GM19463 (cell line): ENCODE measurements around the gene SYT5.
A peak's percentile ranks its signal among the peaks of the same experiment; 100 is the strongest.
"Not testable (repeated sequence)": the region's sequence is repeated elsewhere in the genome, so short reads cannot be mapped to it uniquely, and the experiment has no call there.

Source experiments
- ATAC-seq: cut with Tn5 transposase; IDR thresholded peaks from one replicate; pipeline ENCODE4 v1.9.1; 2021; ENCODE audit warnings: mild to moderate bottlenecking, moderate library complexity; ENCODE audit not compliant: unreplicated experiment

Gene SYT5

GRCh38 chr19:55172318-55172717 is 7.8 kb downstream of the SYT5 start:
- not testable (repeated sequence) for ATAC-seq

- ATAC-seq, result no peak
Measured at GRCh38 chr19:55171440-55171839, 8.6 kb downstream of the SYT5 start.

DNA sequence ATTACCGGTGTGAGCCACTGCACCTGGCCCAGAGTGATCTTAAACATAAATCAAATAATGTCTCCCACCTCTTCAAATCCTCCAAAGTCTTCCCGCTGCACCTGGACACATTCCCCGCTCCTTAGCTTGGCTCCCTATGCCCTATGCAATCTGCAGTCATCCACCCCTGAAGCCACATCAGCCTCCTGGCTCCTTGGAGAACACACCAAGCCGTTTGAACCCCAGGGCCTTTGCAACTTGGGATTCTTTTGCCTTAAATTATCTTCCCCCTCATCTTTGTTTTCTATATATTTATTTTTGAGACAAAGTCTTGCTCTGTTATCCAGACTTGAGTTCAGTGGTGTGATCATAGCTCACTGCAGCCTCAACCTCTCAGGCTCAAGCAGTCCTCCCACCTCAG is 11.0 kb downstream of the SYT5 start:
- no peak for ATAC-seq

GRCh38 chr19:55166530-55167268 is 13.4 kb downstream of the SYT5 start, which contains the start of gene DNAAF3:
Gene DNAAF3 (minus strand): TSS chr19:55166613. CDS start chr19:55166413, 200 bp downstream.
- peak; percentile 87 for ATAC-seq

GRCh38 chr19:55165952-55166529 is 14.0 kb downstream of the SYT5 start:
- ATAC-seq, result no peak

DNA sequence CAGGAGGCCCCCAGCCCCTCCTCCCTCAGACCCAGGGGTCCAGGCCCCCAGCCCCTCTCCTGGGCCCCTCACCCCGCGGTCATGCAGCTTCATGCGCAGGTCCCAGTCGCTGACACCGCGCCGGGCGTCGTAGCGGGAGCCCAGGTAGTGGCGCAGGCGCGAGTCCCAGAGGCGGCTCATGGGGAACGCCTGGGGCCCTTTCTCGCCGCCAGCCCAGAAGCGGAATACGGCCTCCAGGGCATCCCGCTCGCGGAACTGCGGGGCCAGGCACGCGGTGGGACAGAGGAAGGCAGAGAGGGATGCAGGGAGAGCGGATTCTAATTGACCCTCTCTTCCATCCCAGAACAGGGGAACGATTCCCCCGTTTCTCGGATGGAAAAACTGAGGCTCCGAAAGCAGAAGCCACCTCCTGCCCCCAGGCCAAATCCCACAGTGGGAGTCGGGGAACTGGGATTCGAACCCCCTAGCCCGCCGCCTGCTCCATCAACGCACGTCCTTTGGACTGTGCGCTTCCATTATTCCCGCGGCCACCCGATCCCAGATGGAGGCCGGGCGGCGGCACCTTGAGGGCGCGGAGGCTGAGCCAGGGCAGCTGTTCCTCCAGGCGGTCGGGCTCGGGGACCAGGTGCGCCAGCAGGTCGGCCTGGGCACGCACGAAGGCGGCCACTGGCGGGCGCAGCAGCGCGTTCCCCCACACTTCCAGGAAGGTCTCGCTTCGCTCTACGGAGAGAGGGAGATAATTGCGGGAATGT is 18.3 kb downstream of the SYT5 start:
- ATAC-seq, result no peak

DNA sequence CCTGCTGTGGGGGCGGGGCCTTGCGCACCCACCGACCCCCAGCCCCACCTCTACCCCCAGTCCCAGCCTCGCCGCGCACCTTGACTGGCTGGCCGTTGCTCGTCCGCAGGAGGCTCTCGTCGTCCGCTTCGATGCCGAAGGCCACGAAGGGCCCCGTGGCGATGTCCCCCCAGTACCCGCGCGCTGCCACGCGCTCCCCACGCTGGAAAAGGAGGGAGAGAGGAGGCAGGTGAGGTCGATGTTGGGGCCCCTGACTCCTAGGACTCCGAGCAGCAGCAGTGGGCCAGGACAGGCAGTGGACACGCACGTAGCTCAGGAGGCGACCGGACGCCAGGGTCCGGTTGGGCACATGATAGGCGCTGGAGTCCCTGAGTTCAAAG is 19.1 kb downstream of the SYT5 start:
- peak; percentile 17 for ATAC-seq

- ATAC-seq, result peak; percentile 68
Measured at GRCh38 chr19:55160128-55160985, 19.7 kb downstream of the SYT5 start.

- no peak for ATAC-seq
Measured at GRCh38 chr19:55158848-55159749, 21.0 kb downstream of the SYT5 start.

DNA sequence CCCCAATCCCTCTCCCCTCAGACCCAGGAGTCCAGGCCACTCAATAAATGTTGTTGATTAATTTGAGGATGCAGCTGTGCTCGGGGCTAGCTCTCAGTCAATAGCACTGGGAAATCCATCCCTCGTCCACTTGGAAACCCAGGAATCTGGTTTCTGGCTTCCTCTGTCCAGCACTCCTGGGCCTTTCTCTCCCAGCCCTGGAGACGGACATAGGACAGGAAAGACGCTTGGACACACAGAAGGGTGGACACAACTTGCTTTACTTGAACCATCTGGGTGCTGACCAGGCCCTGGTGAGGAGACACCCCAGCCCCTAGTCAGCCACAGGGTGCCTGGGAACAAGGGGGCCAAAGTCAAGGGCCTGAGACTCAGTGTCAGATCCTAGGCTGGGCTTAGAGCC is 21.7 kb downstream of the SYT5 start:
- ATAC-seq, result no peak

- no peak for ATAC-seq
Measured at GRCh38 chr19:55157064-55157908, 22.8 kb downstream of the SYT5 start, which contains the start of gene TNNI3. Gene TNNI3 (minus strand): TSS chr19:55157732. CDS start chr19:55157589, 143 bp downstream.

DNA sequence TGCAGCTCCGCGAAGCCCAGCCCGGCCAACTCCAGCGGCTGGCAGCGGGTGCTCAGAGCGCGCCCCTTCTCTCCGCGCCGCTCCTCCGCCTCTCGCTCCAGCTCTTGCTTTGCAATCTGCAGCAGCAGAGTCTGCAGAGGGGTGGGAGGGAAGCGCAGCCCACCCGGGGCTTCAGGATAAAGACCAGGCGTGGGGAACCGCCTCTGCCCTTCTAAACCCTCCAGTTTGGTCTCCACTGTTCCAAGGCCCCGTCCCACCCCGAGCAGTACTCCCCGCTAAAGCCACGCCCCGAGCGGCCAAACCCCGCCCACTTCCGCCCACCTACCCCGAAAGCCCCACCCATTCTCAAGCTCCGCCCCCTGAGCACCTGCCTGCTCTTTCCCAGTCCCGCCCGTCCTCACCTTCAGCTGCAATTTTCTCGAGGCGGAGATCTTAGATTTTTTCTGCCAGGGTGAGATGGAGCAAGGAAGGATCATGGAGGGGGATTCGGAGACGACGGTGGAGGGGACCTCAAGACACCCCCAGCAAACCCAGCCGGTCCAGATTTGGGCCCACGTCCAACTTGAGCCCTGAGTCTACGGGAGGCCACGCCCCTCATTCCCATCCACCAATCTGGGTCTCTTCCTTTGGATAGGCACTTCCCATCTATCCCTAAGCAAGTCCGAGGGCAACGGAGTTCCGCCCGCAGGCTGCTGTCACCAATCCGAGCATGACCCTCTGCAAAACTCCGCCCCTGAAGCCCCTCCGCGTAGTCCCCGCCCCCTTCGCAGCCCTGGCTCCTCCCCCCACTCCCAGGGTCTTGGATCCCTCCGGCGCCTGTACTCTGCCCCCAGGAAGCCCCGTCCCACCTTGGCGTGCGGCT is 23.7 kb downstream of the SYT5 start:
- no peak for ATAC-seq

GRCh38 chr19:55155784-55156183 is 24.3 kb downstream of the SYT5 start:
- not testable (repeated sequence) for ATAC-seq

GRCh38 chr19:55153652-55154264 is 26.3 kb downstream of the SYT5 start:
- no peak for ATAC-seq

DNA sequence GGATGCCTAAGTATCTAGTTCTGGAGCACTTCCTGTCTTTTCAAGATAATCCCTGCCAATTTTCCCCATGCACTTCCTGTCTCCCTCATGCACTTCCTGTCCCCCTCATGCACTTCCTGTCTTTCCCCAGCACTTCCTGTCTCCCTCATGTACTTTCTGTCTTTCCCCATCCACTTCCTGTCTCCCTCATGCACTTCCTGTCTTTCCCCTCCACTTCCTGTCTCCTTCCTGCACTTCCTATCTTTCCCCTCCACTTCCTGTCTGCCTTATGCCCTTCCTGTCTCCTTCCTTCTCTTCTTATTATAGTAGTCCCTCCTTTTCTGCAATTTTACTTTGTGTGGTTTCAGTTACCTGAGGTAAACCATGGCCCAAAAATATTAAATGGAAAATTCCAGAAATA is 28.1 kb downstream of the SYT5 start:
- ATAC-seq, result no peak

DNA sequence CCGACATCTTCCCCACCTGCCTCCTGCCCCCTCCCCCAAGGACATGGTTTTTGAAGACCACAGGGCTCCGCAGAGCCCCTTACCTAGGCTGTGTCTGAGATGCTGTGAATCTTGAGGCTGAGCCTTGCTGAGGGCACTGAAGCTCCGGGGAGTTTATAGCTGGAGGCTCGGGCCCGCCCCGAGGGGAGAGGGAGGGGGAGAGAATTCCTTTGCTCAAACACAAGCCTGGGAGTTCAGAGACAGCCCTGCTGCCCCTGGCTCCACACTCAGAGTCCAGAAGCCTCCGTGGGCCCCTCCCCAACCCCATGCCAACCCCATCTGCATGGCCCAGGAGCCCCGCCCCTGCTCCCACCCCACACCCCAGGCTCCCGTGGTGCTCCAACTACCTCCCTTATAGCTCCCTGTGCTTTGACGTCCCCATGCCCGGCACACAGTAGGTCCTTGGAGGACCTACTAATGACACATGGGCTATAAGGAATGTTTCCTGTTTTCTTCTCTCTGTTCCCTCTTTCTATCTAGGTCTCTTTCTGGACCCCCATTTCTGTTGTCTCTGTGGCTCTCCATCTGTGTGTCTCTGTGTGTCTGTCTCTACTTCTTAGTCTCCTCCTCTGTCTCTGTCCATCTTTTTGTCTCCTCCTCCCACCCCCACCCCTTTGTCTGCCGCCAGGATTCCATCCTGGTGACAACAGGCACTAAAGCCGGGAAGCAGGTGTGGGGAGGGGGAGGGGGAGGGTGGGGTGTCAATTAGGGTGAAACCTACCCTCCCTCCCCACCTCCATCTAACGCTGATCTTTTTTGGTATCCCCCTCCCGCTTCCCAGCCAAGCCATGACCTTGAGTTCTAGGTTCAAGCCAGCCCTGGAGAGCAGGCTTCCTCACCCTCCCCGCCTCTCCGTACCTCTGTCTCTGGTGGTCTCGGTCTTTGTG is 30.7 kb downstream of the SYT5 start, which contains the start of gene TNNT1:
Gene TNNT1, minus strand, starts transcription at position 129 of the 926 bp plus-strand sequence. CDS start 2,049 bp downstream, outside the sequence.
- ATAC-seq, result no peak
